Stimulated activated CD4-positive, alpha-beta T cell treated with anti-CD3 and anti-CD28 coated beads, TNF-alpha, amount 100 ng/mL, for 24 hours (primary cell): ENCODE results near the gene PYGO2.
A peak's percentile ranks its signal among the peaks of the same experiment; 100 is the strongest.

Experiments used
- DNase-seq, 3 experiments: peaks; one replicate each; pipeline ENCODE4 v3.0.0-alpha.2; 2020; ENCODE audit warnings: low read depth in 3 of 3

PYGO2 gene

GRCh38 chr1:154944401-154945159 is 17.0 kb downstream of the PYGO2 start:
- DNase-seq = no peak

- peak in 1 of 3 experiments; percentile 31 for DNase-seq
Measured at GRCh38 chr1:154943649-154944400, 17.8 kb downstream of the PYGO2 start.

GRCh38 chr1:154941333-154942013 is 20.1 kb downstream of the PYGO2 start:
- no peak for DNase-seq

- no peak for DNase-seq
Measured at GRCh38 chr1:154940651-154941194, 20.9 kb downstream of the PYGO2 start.

- DNase-seq = no peak
Measured at GRCh38 chr1:154940213-154940560, 21.4 kb downstream of the PYGO2 start.

- DNase-seq = no peak
Measured at GRCh38 chr1:154938604-154939399, 22.8 kb downstream of the PYGO2 start.

- no peak for DNase-seq
Measured at GRCh38 chr1:154937988-154938386, 23.6 kb downstream of the PYGO2 start.

GRCh38 chr1:154937085-154937987 is 24.2 kb downstream of the PYGO2 start:
- peak; percentile 72 to 87 (median 78) for DNase-seq

- peak; percentile 87 to 94 (median 94) for DNase-seq
Measured at GRCh38 chr1:154936555-154937084, 25.0 kb downstream of the PYGO2 start, which contains the start of gene PMVK. Gene PMVK, minus strand, starts transcription at chr1:154936719. Its CDS starts 34 bp downstream, at chr1:154936685.

- DNase-seq = no peak
Measured at GRCh38 chr1:154935749-154936554, 25.6 kb downstream of the PYGO2 start.

- DNase-seq = no peak
Measured at GRCh38 chr1:154934358-154934948, 27.1 kb downstream of the PYGO2 start.

GRCh38 chr1:154931940-154932487 is 29.6 kb downstream of the PYGO2 start:
- DNase-seq = no peak

GRCh38 chr1:154926201-154926600 is 35.4 kb downstream of the PYGO2 start:
- no peak for DNase-seq

GRCh38 chr1:154925335-154926170 is 36.0 kb downstream of the PYGO2 start:
- DNase-seq = no peak

- DNase-seq = no peak
Measured at GRCh38 chr1:154923695-154924094, 37.9 kb downstream of the PYGO2 start.

GRCh38 chr1:154913273-154913672 is 48.3 kb downstream of the PYGO2 start:
- DNase-seq = no peak

GRCh38 chr1:154912755-154913154 is 48.8 kb downstream of the PYGO2 start:
- DNase-seq = no peak
